HS-27A (cell line): ENCODE data around the gene CSTA.

Experiments used
- DNase-seq: peaks from one replicate; pipeline ENCODE4 v3.0.0-alpha.2; 2012; ENCODE audit warnings: low read depth, missing footprints

The CSTA gene

GRCh38 chr3:122324871-122325323 is at the start of gene CSTA:
TSS of gene CSTA (plus strand) at chr3:122325248. CDS start at chr3:122325293, 45 bp downstream.
- DNase-seq: no peak

DNA sequence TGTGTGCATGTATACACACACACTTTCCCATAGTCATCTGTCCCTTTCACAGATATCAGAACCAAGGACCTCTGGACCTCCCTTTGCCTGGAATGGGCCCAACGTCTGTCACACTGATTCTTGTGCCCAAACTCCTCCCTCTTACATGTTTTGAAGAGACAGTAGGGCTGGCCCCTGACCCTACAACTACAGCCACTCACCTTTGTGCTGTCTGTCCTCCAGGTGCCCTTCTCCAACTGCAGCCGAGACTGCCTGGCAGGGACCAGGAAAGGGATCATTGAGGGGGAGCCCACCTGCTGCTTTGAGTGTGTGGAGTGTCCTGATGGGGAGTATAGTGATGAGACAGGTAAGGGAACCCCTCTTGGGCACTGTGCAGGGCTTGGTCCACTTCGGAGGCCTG is 43.2 kb upstream of the CSTA start:
- DNase-seq: no peak

DNA sequence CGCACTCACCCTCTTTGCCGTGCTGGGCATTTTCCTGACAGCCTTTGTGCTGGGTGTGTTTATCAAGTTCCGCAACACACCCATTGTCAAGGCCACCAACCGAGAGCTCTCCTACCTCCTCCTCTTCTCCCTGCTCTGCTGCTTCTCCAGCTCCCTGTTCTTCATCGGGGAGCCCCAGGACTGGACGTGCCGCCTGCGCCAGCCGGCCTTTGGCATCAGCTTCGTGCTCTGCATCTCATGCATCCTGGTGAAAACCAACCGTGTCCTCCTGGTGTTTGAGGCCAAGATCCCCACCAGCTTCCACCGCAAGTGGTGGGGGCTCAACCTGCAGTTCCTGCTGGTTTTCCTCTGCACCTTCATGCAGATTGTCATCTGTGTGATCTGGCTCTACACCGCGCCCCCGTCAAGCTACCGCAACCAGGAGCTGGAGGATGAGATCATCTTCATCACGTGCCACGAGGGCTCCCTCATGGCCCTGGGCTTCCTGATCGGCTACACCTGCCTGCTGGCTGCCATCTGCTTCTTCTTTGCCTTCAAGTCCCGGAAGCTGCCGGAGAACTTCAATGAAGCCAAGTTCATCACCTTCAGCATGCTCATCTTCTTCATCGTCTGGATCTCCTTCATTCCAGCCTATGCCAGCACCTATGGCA is 41.1 kb upstream of the CSTA start:
- DNase-seq: no peak

- no peak for DNase-seq
Measured at GRCh38 chr3:122284486-122284885, 40.6 kb upstream of the CSTA start.

- DNase-seq: no peak
Measured at GRCh38 chr3:122294359-122294758, 30.7 kb upstream of the CSTA start.

GRCh38 chr3:122295266-122296062 is 29.6 kb upstream of the CSTA start:
- DNase-seq: no peak

DNA sequence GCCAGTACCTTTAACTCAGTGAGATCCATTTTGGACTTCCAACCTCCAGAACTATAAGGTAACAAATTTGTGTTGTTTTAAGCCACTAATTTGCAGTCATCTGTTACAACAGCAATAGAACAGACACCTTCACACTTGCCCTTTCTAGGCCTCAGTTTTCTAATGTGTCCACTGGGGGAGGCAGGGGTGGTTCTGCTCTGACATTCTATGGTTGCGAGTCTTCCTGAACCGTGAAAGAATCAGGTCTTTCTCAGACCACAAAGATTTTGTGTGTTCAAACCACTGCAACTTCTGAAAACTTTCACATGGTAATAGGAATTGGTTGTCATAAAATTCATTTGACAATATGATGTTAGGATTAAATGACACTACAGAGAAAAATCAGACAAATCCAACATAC is 26.8 kb upstream of the CSTA start:
- no peak for DNase-seq

DNA sequence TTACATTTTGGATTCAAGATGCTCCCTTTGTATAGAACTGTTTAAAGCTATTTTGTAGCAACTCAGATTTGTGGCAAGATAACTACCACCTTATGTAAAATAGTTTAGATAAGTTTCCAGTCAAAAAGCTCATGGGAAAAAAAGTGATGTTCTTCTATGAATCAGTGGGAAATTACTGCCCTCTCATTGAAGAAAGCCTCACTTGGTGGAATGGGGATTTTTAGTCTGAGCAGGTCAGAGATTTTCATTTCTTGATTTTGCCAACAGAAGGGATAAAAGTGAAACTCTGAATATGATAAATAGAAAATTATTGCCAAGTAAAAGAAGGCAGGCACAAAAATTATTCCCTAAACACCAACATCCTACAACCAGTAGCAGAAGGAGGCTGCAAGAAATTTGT is 25.8 kb upstream of the CSTA start:
- no peak for DNase-seq

DNA sequence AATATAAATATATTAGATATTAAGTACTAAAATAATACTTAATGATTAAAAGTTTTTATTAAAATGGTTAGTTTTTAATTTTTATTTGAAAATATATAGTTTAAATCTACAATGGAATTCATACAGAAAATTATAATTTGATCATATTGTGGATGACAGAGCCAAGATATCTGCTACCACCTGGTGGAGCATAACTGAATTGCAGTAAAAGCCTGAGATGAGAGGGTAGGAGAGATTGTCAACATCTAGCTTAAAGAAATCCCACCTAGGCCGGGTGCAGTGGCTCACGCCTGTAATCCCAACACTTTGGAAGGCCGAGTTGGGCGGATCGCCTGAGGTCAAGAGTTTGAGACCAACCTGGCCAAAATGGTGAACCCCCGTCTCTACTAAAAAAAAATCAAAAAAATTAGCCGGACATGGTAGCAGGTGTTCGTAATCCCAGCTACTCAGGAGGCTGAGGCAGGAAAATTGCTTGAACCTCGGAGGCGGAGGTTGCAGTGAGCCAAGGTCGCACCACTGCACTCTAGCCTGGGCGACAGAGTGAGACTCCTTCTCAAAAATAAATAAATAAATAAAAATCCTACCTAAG is 25.1 kb upstream of the CSTA start:
- DNase-seq: no peak

DNA sequence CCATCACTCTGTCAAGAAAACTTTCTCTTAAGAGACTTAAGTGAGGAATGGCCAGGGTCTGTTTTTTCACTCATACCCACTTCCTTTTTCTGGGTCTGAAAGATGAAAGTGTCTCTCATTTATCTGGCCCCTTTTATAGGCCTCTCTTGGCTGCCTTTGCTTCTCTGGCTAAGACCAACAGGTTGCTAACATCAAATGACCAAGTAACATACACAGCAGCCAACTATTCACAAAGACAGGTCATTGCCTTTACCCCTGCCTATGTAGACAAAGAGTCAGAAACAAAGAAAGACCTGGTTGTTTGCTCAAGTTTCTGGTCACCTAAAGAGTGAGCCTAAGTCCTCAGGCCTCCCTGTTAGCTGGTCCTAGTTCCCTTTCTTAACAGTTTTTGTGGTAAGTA is 24.0 kb upstream of the CSTA start:
- DNase-seq: no peak

GRCh38 chr3:122305818-122306621 is 19.0 kb upstream of the CSTA start:
- no peak for DNase-seq

- DNase-seq: no peak
Measured at GRCh38 chr3:122306622-122306953, 18.5 kb upstream of the CSTA start.

DNA sequence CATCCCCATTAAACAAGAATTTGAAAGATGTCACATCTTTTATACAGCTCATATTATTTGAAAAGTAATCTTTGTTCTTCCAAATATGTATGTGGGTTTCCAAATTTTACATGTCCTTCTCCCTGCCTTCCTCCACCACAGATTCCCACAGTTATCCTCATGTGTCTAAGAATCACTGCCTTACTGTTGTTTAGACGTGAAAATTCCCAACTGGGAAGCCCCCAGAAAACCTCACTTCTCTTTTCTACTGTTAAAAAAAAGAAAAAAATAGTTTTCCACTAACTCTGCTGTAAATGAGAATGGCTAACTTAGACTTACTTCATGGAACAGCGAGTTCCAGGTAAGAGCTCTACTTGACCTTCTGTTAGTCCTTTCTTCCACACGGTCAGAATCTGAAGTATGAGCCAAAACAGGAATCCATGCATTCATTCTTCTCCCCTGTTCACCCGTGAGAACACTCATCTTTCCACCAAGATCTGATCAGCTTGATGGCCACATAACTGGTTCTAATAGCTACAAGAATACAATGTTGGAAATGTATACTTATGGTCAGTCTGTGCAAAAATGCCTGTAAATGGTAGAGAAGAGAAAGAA is 17.9 kb upstream of the CSTA start:
- DNase-seq: no peak

DNA sequence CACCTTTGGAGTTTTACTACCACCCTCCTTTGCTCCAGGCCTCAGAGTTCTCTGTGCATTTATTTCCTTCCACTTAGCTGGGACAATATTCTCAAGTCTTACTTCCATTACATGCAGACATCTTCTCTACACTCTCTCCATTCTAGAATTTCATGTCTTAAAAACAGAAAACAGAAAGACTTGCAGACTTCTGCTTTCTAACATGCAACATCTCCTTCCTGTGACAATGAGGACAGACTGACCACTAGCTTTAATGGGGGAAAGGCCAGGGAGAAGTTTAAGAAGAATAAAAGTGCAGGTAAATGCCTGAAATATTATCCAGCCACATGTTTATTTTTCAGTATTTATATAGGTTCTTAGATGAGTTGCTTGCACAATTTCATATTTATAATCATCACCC is 17.1 kb upstream of the CSTA start:
- no peak for DNase-seq

DNA sequence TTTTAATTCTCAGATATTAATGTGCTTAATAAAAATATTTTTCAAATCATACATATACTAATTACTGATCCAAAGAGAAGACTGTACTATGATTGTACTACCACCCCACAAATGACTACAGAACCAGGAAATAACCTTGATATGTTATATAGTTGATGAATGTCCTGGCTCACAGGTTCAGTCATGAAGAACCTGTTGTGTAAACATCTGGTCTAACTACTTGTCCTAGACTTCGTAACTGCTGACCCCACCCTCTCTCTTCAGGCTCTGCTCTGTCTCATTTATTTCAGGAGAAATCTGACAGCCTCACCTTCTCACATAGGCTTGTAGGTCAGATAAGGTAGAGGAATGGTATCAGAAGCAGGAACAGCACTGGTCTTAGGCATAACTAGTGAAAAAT is 14.7 kb upstream of the CSTA start:
- DNase-seq: no peak

DNA sequence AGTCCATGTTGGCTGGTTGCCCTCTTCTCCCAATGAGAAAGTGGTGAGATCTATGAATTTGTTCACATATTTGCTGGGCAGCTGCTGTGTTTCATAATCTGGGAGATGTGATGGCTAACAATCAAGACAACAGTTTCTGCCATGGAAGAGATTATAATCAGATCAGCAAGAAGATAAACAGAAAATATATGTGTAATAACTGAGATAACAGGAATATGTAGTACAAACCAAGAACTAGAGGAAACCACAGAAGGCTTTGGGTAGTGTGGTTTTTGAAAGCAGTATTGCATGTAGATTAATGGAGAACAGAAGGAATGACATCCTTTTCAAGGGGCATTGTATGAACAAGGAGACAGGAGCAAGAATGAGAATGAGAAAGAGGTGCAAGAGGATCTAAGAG is 12.2 kb upstream of the CSTA start:
- no peak for DNase-seq

DNA sequence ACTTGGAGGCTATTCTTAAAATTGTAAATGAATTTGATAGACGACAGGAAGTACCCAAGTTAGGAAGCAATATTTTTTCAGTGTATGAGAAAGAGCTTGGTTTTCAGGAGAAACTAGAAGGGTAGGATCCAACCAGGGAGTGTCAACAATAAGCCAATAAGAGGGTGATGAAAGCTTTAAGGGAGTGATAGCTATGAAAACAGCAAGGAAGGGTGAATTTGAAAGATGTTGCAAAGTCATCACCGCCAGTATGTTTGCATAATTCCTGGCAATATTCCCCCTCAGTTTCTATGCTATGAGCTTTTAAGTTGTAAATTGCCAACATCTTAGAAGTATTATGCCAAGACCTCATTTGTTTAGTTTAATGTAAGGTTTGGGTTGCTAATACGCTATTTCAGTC is 11.8 kb upstream of the CSTA start:
- no peak for DNase-seq

GRCh38 chr3:122314228-122314876 is 10.7 kb upstream of the CSTA start:
- no peak for DNase-seq

DNA sequence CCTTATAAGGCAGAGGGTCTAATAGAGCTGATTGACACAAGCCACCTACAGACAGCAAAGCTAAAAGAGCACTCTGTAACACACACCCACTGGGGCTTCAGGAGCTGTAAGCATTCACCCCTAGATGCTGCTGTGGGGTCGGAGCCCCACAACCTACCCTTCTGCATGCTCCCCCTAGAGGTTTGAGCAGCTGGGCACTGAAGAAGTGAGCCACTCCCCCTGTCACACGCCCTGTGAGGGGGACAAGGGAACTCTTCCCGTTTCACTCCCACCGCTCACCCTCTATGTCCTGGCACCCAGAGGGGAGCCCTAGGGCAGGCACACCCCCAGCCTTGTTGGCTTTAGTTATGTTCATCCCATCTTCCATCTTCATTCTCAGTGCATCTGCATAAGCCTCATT is 9.4 kb upstream of the CSTA start:
- DNase-seq: no peak

GRCh38 chr3:122316368-122316767 is 8.7 kb upstream of the CSTA start:
- no peak for DNase-seq

DNA sequence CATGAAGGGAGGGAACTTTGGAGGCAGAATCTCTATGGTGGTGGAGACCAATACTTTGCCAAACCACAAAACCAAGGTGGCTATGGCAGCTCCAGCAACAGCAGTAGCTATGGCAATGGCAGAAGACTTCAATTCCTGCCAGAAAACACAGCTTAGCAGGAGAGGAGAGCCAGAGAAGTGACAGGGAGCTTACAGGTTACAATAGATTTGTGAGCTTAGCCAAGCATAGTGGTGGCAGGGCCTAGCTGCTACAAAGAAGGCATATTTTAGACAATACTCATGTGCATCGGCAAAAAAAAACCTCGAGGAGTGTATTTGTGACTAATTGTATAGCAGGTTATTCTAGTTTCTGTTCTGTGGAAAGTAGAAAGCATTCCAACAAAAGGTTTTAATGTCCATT is 6.4 kb upstream of the CSTA start:
- DNase-seq: no peak
